HepG2 (cell line): Measurements from ENCODE around the gene ASXL3. TPM values are rescaled to one million over a fixed set of nuclear protein-coding genes. Genes with fewer than 3 reads are reported as not detected.
A peak's percentile ranks its signal among the peaks of the same experiment; 100 is the strongest.

Experiments
- ATAC-seq: fragments of 200-7000 bp; cut with Tn5 transposase; 3 replicates; pipeline ENCODE4 v1.9.1; 2020; ENCODE audit warnings: mild to moderate bottlenecking, moderate library complexity
- BruUV-seq: library from RNA; stranded (reverse); fragments of 400-500 nt; replicated peaks from 2 replicates; lab custom pipeline; 2021; lab: Mats Ljungman, UMichigan
- CTCF ChIA-PET: fragments of 300-600 bp; formaldehyde crosslinking; extraction: SDS; loops from one replicate; lab custom pipeline; 2021; ENCODE audit warnings: low total read pairs, inconsistent platforms, low intra/inter-chr PET ratio; lab: Yijun Ruan, JAX
- POLR2A ChIA-PET: fragments of 350-600 bp; sonication (Branson Sonifier 250); formaldehyde crosslinking; loops from one replicate; lab custom pipeline; 2020; ENCODE audit warnings: antibody characterized with exemption, inconsistent platforms; lab: Yijun Ruan, JAX
- DNase-seq: peaks from one replicate; pipeline ENCODE4 v3.0.0-alpha.2; 2015; ENCODE audit warnings: low spot score
- FAIRE-seq: peaks from 3 replicates; lab custom pipeline; 2011; peaks lifted over from hg19 to GRCh38; lab: Jason Lieb, UNC
- H2AFZ ChIP-seq: one replicate; pipeline ENCODE4 v1.6.1; 2011; ENCODE audit warnings: low read length, inconsistent platforms
- H3K27ac ChIP-seq: fragments of 300-600 bp; 3 replicates; pipeline ENCODE4 v1.8.0; 2011; ENCODE audit warnings: mixed run types, mild to moderate bottlenecking, mixed read lengths, low read length, inconsistent platforms; ENCODE audit not compliant: insufficient read depth; ENCODE audit errors: extremely low read length
- H3K27me3 ChIP-seq, 2 experiments: fragments of 200-600 bp in 1 of 2; 2 replicates in 1 of 2; 3 replicates in 1 of 2; pipeline versions ENCODE4 v1.6.0 to v1.8.0; 2011; ENCODE audit warnings: low read length in 2 of 2, mild to moderate bottlenecking in 2 of 2, moderate library complexity in 2 of 2, inconsistent platforms in 1 of 2; ENCODE audit not compliant: insufficient read depth in 2 of 2, control insufficient read depth in 1 of 2
- H3K36me3 ChIP-seq, 2 experiments: fragments of 200-600 bp in 1 of 2; replicated peaks in 1 of 2; 2 replicates in 1 of 2; 3 replicates in 1 of 2; pipeline versions ENCODE4 v1.5.1 to v1.8.0; 2011; ENCODE audit warnings: low read length in 2 of 2, inconsistent platforms in 1 of 2; ENCODE audit not compliant: insufficient read depth in 2 of 2, control insufficient read depth in 1 of 2
- H3K4me1 ChIP-seq: 2 replicates; pipeline ENCODE4 v1.5.1; 2012; ENCODE audit warnings: low read length, inconsistent platforms; ENCODE audit not compliant: insufficient read depth
- H3K4me2 ChIP-seq: 2 replicates; pipeline ENCODE4 v1.6.0; 2011; ENCODE audit warnings: low read depth, low read length, inconsistent platforms
- H3K4me3 ChIP-seq, 3 experiments: fragments of 200-600 bp in 1 of 3; sonication (generic), shearing (Covaris generic) in 1 of 3; replicated peaks in 1 of 3; 2 replicates each; pipeline ENCODE4 v1.5.1; 2011 to 2016; ENCODE audit warnings: low read length in 3 of 3, inconsistent platforms in 2 of 3, low read depth in 2 of 3, mild to moderate bottlenecking in 2 of 3, control low read depth in 1 of 3, mixed read lengths in 1 of 3; ENCODE audit not compliant: insufficient read depth in 1 of 3
- H3K79me2 ChIP-seq: one replicate; pipeline ENCODE4 v1.6.1; 2011; ENCODE audit warnings: low read length, inconsistent platforms; ENCODE audit not compliant: insufficient read depth
- H3K9ac ChIP-seq: 2 replicates; pipeline ENCODE4 v1.6.0; 2011; ENCODE audit warnings: mild to moderate bottlenecking, low read depth, low read length, inconsistent platforms; ENCODE audit not compliant: insufficient read depth
- H3K9me3 ChIP-seq: 2 replicates; pipeline ENCODE4 v1.5.1; 2012; ENCODE audit warnings: mild to moderate bottlenecking, low read length
- H4K20me1 ChIP-seq: 2 replicates; pipeline ENCODE4 v1.6.0; 2011; ENCODE audit warnings: inconsistent platforms, mild to moderate bottlenecking, low read length, moderate library complexity; ENCODE audit not compliant: insufficient read depth
- AKAP8 ChIP-seq: sonication (generic); formaldehyde crosslinking; IDR thresholded peaks from 2 replicates; pipeline ENCODE4 v1.5.1; 2020; ENCODE audit warnings: mild to moderate bottlenecking, missing genetic modification reagents
- HNRNPL ChIP-seq: fragments of 200-400 bp; formaldehyde crosslinking; IDR thresholded peaks from 2 replicates; pipeline ENCODE4 v1.6.1; 2017; ENCODE audit warnings: mild to moderate bottlenecking, low read depth, low read length
- MXD4 ChIP-seq: IDR thresholded peaks from 2 replicates; pipeline ENCODE4 v1.6.1; 2016; ENCODE audit warnings: mild to moderate bottlenecking, missing biosample characterization, missing genetic modification reagents
- PCBP2 ChIP-seq: fragments of 200-400 bp; formaldehyde crosslinking; optimal IDR thresholded peaks from 2 replicates; pipeline ENCODE3; 2018; ENCODE audit warnings: low read length, low read depth; ENCODE audit not compliant: poor library complexity, severe bottlenecking
- SMC3 ChIP-seq: IDR thresholded peaks from 2 replicates; pipeline ENCODE4 v1.6.1; 2011; ENCODE audit warnings: low read length, improper control_type of control experiment
- TP53 ChIP-seq: sonication (generic); formaldehyde crosslinking; conservative IDR thresholded peaks from 2 replicates; pipeline ENCODE4 v1.4.0; 2020; ENCODE audit warnings: missing genetic modification reagents
- ZNF354B ChIP-seq: sonication (generic); formaldehyde crosslinking; IDR thresholded peaks from 2 replicates; pipeline ENCODE4 v1.8.0; 2022; ENCODE audit warnings: mild to moderate bottlenecking, missing genetic modification reagents
- WGBS: methylation state at CpG from one replicate; pipeline ENCODE4 v1.1.6; 2017; ENCODE audit warnings: low lambda C conversion rate; 5-methylcytosine and 5-hydroxymethylcytosine counted together
- in situ Hi-C: cut with HindIII; loops from 2 replicates; pipeline ENCODE4 v1.10.0; 2017; ENCODE audit warnings: low pct_unique_long_range_greater_than_20kb; ENCODE audit not compliant: extremely low pct_ligation_motif_present
- intact Hi-C: fragments of 100-400 bp; cut with micrococcal nuclease; formaldehyde crosslinking; loops from one replicate; pipeline ENCODE4 v1.10.0; 2022; ENCODE audit not compliant: unreplicated experiment
- polyA plus RNA-seq, 8 experiments: library from polyadenylated mRNA; depleted of rRNA in 3 of 8; stranded (reverse) in 7 of 8; unstranded in 1 of 8; fragments of >200 nt; fragmentation: Illumina TruSeq in 4 of 8; extraction: Trizol in 4 of 8; gene quantifications; 2 replicates each; pipeline versions ENCODE4 v1.2.1 to v1.2.3, GENCODE V29; 2011 to 2016; ENCODE audit warnings: low read depth in 4 of 8, missing spikeins in 1 of 8, mixed read lengths in 1 of 8; ENCODE audit not compliant: insufficient read depth in 1 of 8
- total RNA-seq, 5 experiments: library from RNA; depleted of rRNA; stranded (reverse); fragments of >200 nt; fragmentation: Illumina TruSeq; extraction: Trizol; gene quantifications; 2 replicates each; pipeline ENCODE4 v1.2.3, GENCODE V29; 2016; ENCODE audit warnings: low read depth in 1 of 5
- TF ChIP-seq, protein P1 (sequence below): sonication (generic); formaldehyde crosslinking; conservative IDR thresholded peaks from 2 replicates; pipeline ENCODE4 v1.8.0; 2022; ENCODE audit warnings: low read depth, missing genetic modification reagents
- TF ChIP-seq, protein P2 (sequence below), 2 experiments: sonication (generic) in 1 of 2; formaldehyde crosslinking in 1 of 2; IDR thresholded peaks; 2 replicates each; pipeline versions ENCODE4 v1.4.0 to v1.6.1; 2016 to 2020; ENCODE audit warnings: borderline replicate concordance in 1 of 2, low read depth in 1 of 2, mild to moderate bottlenecking in 1 of 2, missing genetic modification reagents in 1 of 2

The ASXL3 gene
- total and polyA plus RNA-seq, 2 of the 13 experiments (the other 11 are each of a cell fraction or from before 2014, with no cell fraction given) = not detected

GRCh38 chr18:33560686-33561370 lies 17.2 kb upstream of the ASXL3 start:
- no peaks in the 10 kb centered on the region for H3K4me1 ChIP-seq
- no peak overlapping the region for H2AFZ ChIP-seq
- no peak overlapping the region for H3K27ac ChIP-seq
- in situ Hi-C loops = no loop called here
- DNase-seq (peak; percentile 7), FAIRE-seq (no peak), ATAC-seq (peak; percentile 41; the same call in 2 of the 3 replicates)
- H3K27me3 ChIP-seq = no peaks in the 10 kb centered on the region; a peak in 1 of 5 replicates
- ChIA-PET CTCF (no interaction called here), POLR2A (no interaction called here)
- no peak overlapping the region for H3K9ac ChIP-seq
- H3K36me3 ChIP-seq = no peaks in the 10 kb centered on the region
- no peaks in the 10 kb centered on the region for H3K79me2 ChIP-seq
- H3K9me3 ChIP-seq = no peaks in the 10 kb centered on the region
- H3K4me3 ChIP-seq = no peak overlapping the region
- no peak overlapping the region for H3K4me2 ChIP-seq
- no TSS peak for BruUV-seq
- intact Hi-C loops = no loop called here
- no peaks in the 10 kb centered on the region for H4K20me1 ChIP-seq
- 8% methylated on average over 4 of the region's 4 CpGs for WGBS
- TF ChIP-seq PCBP2 = no peak
- peak; percentile 90; the same call in 1 of the 2 replicates for TF ChIP-seq TP53 (CRISPR knock-in tag)

DNA sequence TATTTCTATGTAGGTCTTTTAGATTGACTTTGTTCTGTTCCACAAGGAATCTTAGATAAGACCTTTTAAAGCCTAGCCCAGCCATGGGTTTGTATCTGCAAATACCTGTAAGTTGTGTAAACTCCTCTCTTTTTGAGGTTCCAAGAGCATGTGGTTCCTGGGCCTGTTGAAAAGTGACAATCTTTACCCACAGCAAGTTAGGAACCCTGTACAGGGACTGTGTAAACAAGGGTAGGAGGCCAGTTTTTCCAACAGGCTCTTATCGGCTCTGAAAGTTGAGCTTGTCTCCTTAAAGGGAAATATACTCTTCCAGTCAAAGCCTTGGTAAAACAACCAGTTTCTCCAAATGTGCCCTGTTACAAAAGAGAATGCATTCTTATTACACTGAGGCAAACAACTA lies 15.3 kb upstream of the ASXL3 start:
- no peak overlapping the region for H2AFZ ChIP-seq
- H3K4me1 ChIP-seq = no peaks in the 10 kb centered on the region
- no peaks in the 10 kb centered on the region; a peak in 1 of 5 replicates for H3K27me3 ChIP-seq
- no peaks in the 10 kb centered on the region for H4K20me1 ChIP-seq
- H3K79me2 ChIP-seq = no peaks in the 10 kb centered on the region
- in situ Hi-C loops (no loop called here), intact Hi-C loops (no loop called here)
- H3K4me3 ChIP-seq = no peak overlapping the region
- no peak overlapping the region for H3K27ac ChIP-seq
- 0% methylated on average over 1 of the region's 1 CpG for WGBS
- ATAC-seq (no peak), FAIRE-seq (no peak), DNase-seq (no peak)
- ChIA-PET CTCF (no interaction called here), POLR2A (no interaction called here)
- TF ChIP-seq MXD4 (CRISPR knock-in tag) (no peak), SMC3 (no peak), ZNF354B (CRISPR knock-in tag) (no peak), HNRNPL (no peak), AKAP8 (CRISPR knock-in tag) (no peak)
- TF ChIP-seq, protein P1, sequence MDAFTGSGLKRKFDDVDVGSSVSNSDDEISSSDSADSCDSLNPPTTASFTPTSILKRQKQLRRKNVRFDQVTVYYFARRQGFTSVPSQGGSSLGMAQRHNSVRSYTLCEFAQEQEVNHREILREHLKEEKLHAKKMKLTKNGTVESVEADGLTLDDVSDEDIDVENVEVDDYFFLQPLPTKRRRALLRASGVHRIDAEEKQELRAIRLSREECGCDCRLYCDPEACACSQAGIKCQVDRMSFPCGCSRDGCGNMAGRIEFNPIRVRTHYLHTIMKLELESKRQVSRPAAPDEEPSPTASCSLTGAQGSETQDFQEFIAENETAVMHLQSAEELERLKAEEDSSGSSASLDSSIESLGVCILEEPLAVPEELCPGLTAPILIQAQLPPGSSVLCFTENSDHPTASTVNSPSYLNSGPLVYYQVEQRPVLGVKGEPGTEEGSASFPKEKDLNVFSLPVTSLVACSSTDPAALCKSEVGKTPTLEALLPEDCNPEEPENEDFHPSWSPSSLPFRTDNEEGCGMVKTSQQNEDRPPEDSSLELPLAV (CRISPR knock-in tag) = no peak
- TF ChIP-seq, protein P2, sequence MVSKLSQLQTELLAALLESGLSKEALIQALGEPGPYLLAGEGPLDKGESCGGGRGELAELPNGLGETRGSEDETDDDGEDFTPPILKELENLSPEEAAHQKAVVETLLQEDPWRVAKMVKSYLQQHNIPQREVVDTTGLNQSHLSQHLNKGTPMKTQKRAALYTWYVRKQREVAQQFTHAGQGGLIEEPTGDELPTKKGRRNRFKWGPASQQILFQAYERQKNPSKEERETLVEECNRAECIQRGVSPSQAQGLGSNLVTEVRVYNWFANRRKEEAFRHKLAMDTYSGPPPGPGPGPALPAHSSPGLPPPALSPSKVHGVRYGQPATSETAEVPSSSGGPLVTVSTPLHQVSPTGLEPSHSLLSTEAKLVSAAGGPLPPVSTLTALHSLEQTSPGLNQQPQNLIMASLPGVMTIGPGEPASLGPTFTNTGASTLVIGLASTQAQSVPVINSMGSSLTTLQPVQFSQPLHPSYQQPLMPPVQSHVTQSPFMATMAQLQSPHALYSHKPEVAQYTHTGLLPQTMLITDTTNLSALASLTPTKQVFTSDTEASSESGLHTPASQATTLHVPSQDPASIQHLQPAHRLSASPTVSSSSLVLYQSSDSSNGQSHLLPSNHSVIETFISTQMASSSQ (IDR thresholded peaks at IDR 0.05; ENCODE audit: low read depth) = no peak
- TF ChIP-seq, protein P2 (CRISPR knock-in tag; IDR thresholded peaks at IDR 0.05; ENCODE audit: borderline replicate concordance) = no peak
- H3K9ac ChIP-seq = no peak overlapping the region
- BruUV-seq = no TSS peak
- no peak overlapping the region for H3K4me2 ChIP-seq
- no peaks in the 10 kb centered on the region for H3K36me3 ChIP-seq
- no peaks in the 10 kb centered on the region for H3K9me3 ChIP-seq
